H1 (cell line): ENCODE results near the gene IKZF2. TPM values are rescaled to one million over a fixed set of nuclear protein-coding genes. Genes with fewer than 3 reads are reported as not detected.

ENCODE experiments used
- CTCF ChIA-PET: fragments of 300-600 bp; sonication (Branson Sonifier 250); formaldehyde crosslinking; loops from one replicate; lab custom pipeline; 2021; ENCODE audit not compliant: partially characterized antibody; lab: Charles Lee
- POLR2A ChIA-PET: fragments of 300-600 bp; sonication (Branson Sonifier 250); formaldehyde crosslinking; loops from one replicate; lab custom pipeline; 2021; ENCODE audit warnings: inconsistent platforms; ENCODE audit not compliant: partially characterized antibody; lab: Charles Lee
- DNase-seq, 2 experiments: peaks; one replicate each; pipeline versions ENCODE4 v3.0.0 to v3.0.0-alpha.2; 2010 to 2022; ENCODE audit warnings: low spot score in 2 of 2, low read depth in 1 of 2, mixed read lengths in 1 of 2
- FAIRE-seq: peaks from 2 replicates; lab custom pipeline; 2011; peaks lifted over from hg19 to GRCh38; lab: Jason Lieb, UNC
- H2AFZ ChIP-seq: 2 replicates; pipeline ENCODE4 v1.8.1; 2012; ENCODE audit warnings: low read length, inconsistent platforms
- H2AK5ac ChIP-seq: 2 replicates; pipeline ENCODE4 v1.6.1; 2013; ENCODE audit warnings: low read depth, low read length
- H2BK120ac ChIP-seq: replicated peaks from 2 replicates; pipeline ENCODE3; 2013; ENCODE audit warnings: low read depth, low read length, inconsistent platforms
- H2BK12ac ChIP-seq: 2 replicates; pipeline ENCODE4 v1.6.1; 2013; ENCODE audit warnings: low read depth, low read length
- H2BK15ac ChIP-seq: 2 replicates; pipeline ENCODE4 v1.6.1; 2013; ENCODE audit warnings: low read length
- H2BK20ac ChIP-seq: 2 replicates; pipeline ENCODE4 v1.6.1; 2013; ENCODE audit warnings: low read length
- H2BK5ac ChIP-seq: 2 replicates; pipeline ENCODE4 v1.6.1; 2013; ENCODE audit warnings: low read depth, low read length
- H3K14ac ChIP-seq: 2 replicates; pipeline ENCODE4 v1.6.1; 2013; ENCODE audit warnings: inconsistent platforms; ENCODE audit not compliant: insufficient read length
- H3K18ac ChIP-seq: 2 replicates; pipeline ENCODE4 v1.6.1; 2013; ENCODE audit warnings: low read length; ENCODE audit errors: extremely low read depth
- H3K23ac ChIP-seq: 2 replicates; pipeline ENCODE4 v1.6.1; 2013; ENCODE audit warnings: inconsistent platforms; ENCODE audit not compliant: insufficient read length
- H3K23me2 ChIP-seq: 2 replicates; pipeline ENCODE4 v1.6.1; 2013; ENCODE audit warnings: low read depth, low read length
- H3K27ac ChIP-seq: 2 replicates; pipeline ENCODE4 v1.6.1; 2011; ENCODE audit warnings: low read depth, low read length, inconsistent platforms
- H3K27me3 ChIP-seq, 4 experiments: replicated peaks in 1 of 4; 1 replicate in 1 of 4; 2 replicates in 3 of 4; pipeline versions ENCODE4 v1.6.1 to v1.8.1; 2011 to 2013; ENCODE audit warnings: low read length in 3 of 4, mild to moderate bottlenecking in 3 of 4, inconsistent platforms in 2 of 4, mixed read lengths in 2 of 4, moderate library complexity in 1 of 4; ENCODE audit not compliant: control insufficient read depth in 3 of 4, insufficient read depth in 3 of 4; ENCODE audit errors: extremely low read depth in 1 of 4
- H3K36me3 ChIP-seq, 4 experiments: 2 replicates each; pipeline versions ENCODE4 v1.6.1 to v1.8.1; 2011 to 2013; ENCODE audit warnings: mild to moderate bottlenecking in 4 of 4, low read length in 3 of 4, moderate library complexity in 2 of 4, control low read depth in 1 of 4, inconsistent platforms in 1 of 4; ENCODE audit not compliant: insufficient read depth in 4 of 4, control insufficient read depth in 2 of 4
- H3K4ac ChIP-seq: replicated peaks from 2 replicates; pipeline ENCODE3; 2013; ENCODE audit warnings: low read length, low read depth, mixed read lengths, inconsistent platforms; ENCODE audit not compliant: insufficient read length
- H3K4me1 ChIP-seq, 4 experiments: replicated peaks in 1 of 4; 1 replicate in 1 of 4; 2 replicates in 3 of 4; pipeline versions ENCODE4 v1.6.1 to v1.8.1; 2011 to 2013; ENCODE audit warnings: low read length in 3 of 4, inconsistent platforms in 2 of 4, mixed read lengths in 1 of 4; ENCODE audit not compliant: insufficient read depth in 4 of 4, control insufficient read depth in 3 of 4
- H3K4me2 ChIP-seq, 2 experiments: 2 replicates each; pipeline versions ENCODE4 v1.6.1 to v1.8.1; 2011 to 2013; ENCODE audit warnings: low read depth in 2 of 2, low read length in 2 of 2, control low read depth in 1 of 2, inconsistent platforms in 1 of 2, mild to moderate bottlenecking in 1 of 2; ENCODE audit not compliant: insufficient read depth in 1 of 2
- H3K4me3 ChIP-seq, 4 experiments: fragments of 200-600, 300-600 bp in 1 of 4; sonication (generic), shearing (Covaris generic), sonication (Bioruptor Twin) in 1 of 4; 2 replicates each; pipeline versions ENCODE4 v1.5.1 to v1.8.1; 2011 to 2016; ENCODE audit warnings: low read length in 4 of 4, low read depth in 3 of 4, control low read depth in 2 of 4, inconsistent platforms in 2 of 4, mild to moderate bottlenecking in 2 of 4, mixed read lengths in 1 of 4, moderate library complexity in 1 of 4; ENCODE audit not compliant: insufficient read depth in 2 of 4; ENCODE audit errors: extremely low read depth in 1 of 4
- H3K56ac ChIP-seq: replicated peaks from 2 replicates; pipeline ENCODE3; 2013; ENCODE audit warnings: low read depth, mild to moderate bottlenecking, mixed read lengths, low read length, inconsistent platforms; ENCODE audit not compliant: insufficient read length
- H3K79me1 ChIP-seq: 2 replicates; pipeline ENCODE4 v1.6.1; 2013; ENCODE audit warnings: low read depth, low read length, control low read depth
- H3K79me2 ChIP-seq, 2 experiments: 2 replicates each; pipeline versions ENCODE4 v1.6.1 to v1.8.1; 2012 to 2013; ENCODE audit warnings: low read length in 2 of 2, mild to moderate bottlenecking in 2 of 2, inconsistent platforms in 1 of 2; ENCODE audit not compliant: insufficient read depth in 2 of 2, control insufficient read depth in 1 of 2
- H3K9ac ChIP-seq, 4 experiments: replicated peaks in 1 of 4; 1 replicate in 1 of 4; 2 replicates in 3 of 4; pipeline versions ENCODE4 v1.6.1 to v1.8.1; 2011 to 2013; ENCODE audit warnings: low read depth in 3 of 4, low read length in 3 of 4, control low read depth in 2 of 4, mild to moderate bottlenecking in 2 of 4, moderate library complexity in 2 of 4, inconsistent platforms in 1 of 4; ENCODE audit errors: extremely low read depth in 1 of 4
- H3K9me3 ChIP-seq, 2 experiments: 2 replicates each; pipeline versions ENCODE4 v1.6.1 to v1.8.1; 2012 to 2013; ENCODE audit warnings: mild to moderate bottlenecking in 2 of 2, moderate library complexity in 2 of 2, control low read depth in 1 of 2, inconsistent platforms in 1 of 2, low read depth in 1 of 2, low read length in 1 of 2, mixed read lengths in 1 of 2; ENCODE audit not compliant: insufficient read depth in 2 of 2
- H4K20me1 ChIP-seq, 2 experiments: replicated peaks in 1 of 2; 2 replicates each; pipeline versions ENCODE3 to v1.8.1; 2011 to 2013; ENCODE audit warnings: inconsistent platforms in 2 of 2, low read length in 2 of 2, mild to moderate bottlenecking in 1 of 2; ENCODE audit not compliant: insufficient read depth in 2 of 2, control insufficient read depth in 1 of 2
- H4K5ac ChIP-seq: 2 replicates; pipeline ENCODE4 v1.6.1; 2013; ENCODE audit warnings: low read length, low read depth, mixed read lengths, inconsistent platforms; ENCODE audit not compliant: insufficient read length
- H4K8ac ChIP-seq: 2 replicates; pipeline ENCODE4 v1.8.0; 2013; ENCODE audit warnings: mild to moderate bottlenecking, moderate library complexity, low read length, inconsistent platforms; ENCODE audit not compliant: insufficient read depth; ENCODE audit errors: extremely low read depth
- H4K91ac ChIP-seq: replicated peaks from 2 replicates; pipeline ENCODE3; 2013; ENCODE audit warnings: low read length, mixed read lengths, inconsistent platforms; ENCODE audit not compliant: insufficient read length
- CHD1 ChIP-seq: IDR thresholded peaks from 2 replicates; pipeline ENCODE4 v1.6.1; 2012; ENCODE audit warnings: low read depth, low read length, improper control_type of control experiment
- GTF2F1 ChIP-seq: IDR thresholded peaks from 2 replicates; pipeline ENCODE4 v1.6.1; 2012; ENCODE audit warnings: low read depth, low read length, improper control_type of control experiment, borderline replicate concordance
- KDM4A ChIP-seq: IDR thresholded peaks from one replicate; pipeline ENCODE4 v1.7.1; 2012; ENCODE audit warnings: low read depth, mild to moderate bottlenecking, moderate library complexity, low read length, inconsistent platforms; ENCODE audit not compliant: severe bottlenecking
- RFX5 ChIP-seq: IDR thresholded peaks from 2 replicates; pipeline ENCODE4 v1.6.1; 2011; ENCODE audit warnings: low read depth, low read length, improper control_type of control experiment, borderline replicate concordance
- SIN3A ChIP-seq, 2 experiments: IDR thresholded peaks in 1 of 2; conservative IDR thresholded peaks in 1 of 2; 2 replicates each; pipeline ENCODE4 v1.6.1; 2011 to 2012; ENCODE audit warnings: low read length in 2 of 2, improper control_type of control experiment in 1 of 2, low read depth in 1 of 2, mild to moderate bottlenecking in 1 of 2
- SRF ChIP-seq: IDR thresholded peaks from 2 replicates; pipeline ENCODE4 v1.6.1; 2011; ENCODE audit warnings: mild to moderate bottlenecking, low read depth, low read length, moderate library complexity
- TAF1 ChIP-seq: IDR thresholded peaks from 2 replicates; pipeline ENCODE4 v1.6.1; 2011; ENCODE audit warnings: mild to moderate bottlenecking, low read depth, low read length
- TCF12 ChIP-seq: IDR thresholded peaks from 2 replicates; pipeline ENCODE4 v1.6.1; 2011; ENCODE audit warnings: low read depth, mild to moderate bottlenecking, low read length
- TEAD4 ChIP-seq: IDR thresholded peaks from 2 replicates; pipeline ENCODE4 v1.6.1; 2012; ENCODE audit warnings: low read depth, low read length, inconsistent platforms, mixed read lengths
- polyA plus RNA-seq, 7 experiments: library from polyadenylated mRNA; depleted of rRNA in 3 of 7; stranded (reverse) in 5 of 7; unstranded in 2 of 7; fragments of >200 nt in 5 of 7; fragments of 200-250 nt in 2 of 7; gene quantifications; 1 replicate in 5 of 7; 2 replicates in 1 of 7; 4 replicates in 1 of 7; pipeline versions ENCODE4 v1.2.1 to v1.2.3, GENCODE V29; 2011 to 2013; ENCODE audit warnings: missing spikeins in 2 of 7, mixed read lengths in 2 of 7
- total RNA-seq: library from RNA; stranded (reverse); fragmentation: NEBNext Ultra II Directional; extraction: Animal tissue kit (Norgen Biotek cat#: 25700); gene quantifications from 2 replicates; pipeline ENCODE4 v1.2.1, GENCODE V29; 2021
- TF ChIP-seq, protein P1 (sequence below): IDR thresholded peaks from 2 replicates; pipeline ENCODE4 v1.6.1; 2012; ENCODE audit warnings: inconsistent platforms
- TF ChIP-seq, protein P2 (sequence below): IDR thresholded peaks from 2 replicates; pipeline ENCODE4 v1.6.1; 2012; ENCODE audit warnings: inconsistent platforms

Gene IKZF2
- total and polyA plus RNA-seq, 2 of the 8 experiments (the other 6 are each of a cell fraction or from before 2014, with no cell fraction given) = 1.7 to 4.4 TPM

DNA sequence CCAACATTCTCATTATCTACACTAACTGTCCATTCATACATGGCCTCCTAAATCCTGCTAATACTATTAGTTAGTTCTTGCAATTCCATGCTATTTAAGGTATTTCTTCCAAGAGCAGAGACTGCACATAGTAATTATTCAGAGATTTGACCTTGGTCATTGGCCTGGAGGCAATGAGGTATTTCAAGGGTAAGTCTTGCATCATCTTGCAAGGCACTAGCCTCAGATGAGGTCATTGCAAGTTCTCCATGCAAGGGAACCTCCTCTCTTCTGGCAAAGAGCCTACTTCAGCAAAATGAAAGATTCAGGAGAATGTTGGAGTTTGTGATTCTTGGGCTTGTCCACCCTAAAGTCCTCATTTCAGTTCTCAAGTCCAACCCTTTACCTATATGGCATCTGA is 48.5 kb upstream of the IKZF2 start:
- no peak overlapping the region for H2BK15ac ChIP-seq
- H2AFZ ChIP-seq = no peak overlapping the region
- no peak overlapping the region for H3K9ac ChIP-seq
- no peak overlapping the region for H2AK5ac ChIP-seq
- no peak overlapping the region for H2BK120ac ChIP-seq
- H3K56ac ChIP-seq = no peak overlapping the region
- H3K18ac ChIP-seq = no peak overlapping the region
- no peak overlapping the region for H3K23ac ChIP-seq
- H3K27ac ChIP-seq = no peak overlapping the region
- H2BK5ac ChIP-seq = no peak overlapping the region
- no peaks in the 10 kb centered on the region for H3K79me1 ChIP-seq
- H2BK20ac ChIP-seq = no peak overlapping the region
- H3K4me3 ChIP-seq = no peak overlapping the region
- no peak overlapping the region for H2BK12ac ChIP-seq
- H4K91ac ChIP-seq = no peak overlapping the region
- no peaks in the 10 kb centered on the region for H3K79me2 ChIP-seq
- no peak for FAIRE-seq
- H3K36me3 ChIP-seq = no peaks in the 10 kb centered on the region; a peak in 1 of 8 replicates
- CTCF ChIA-PET = no interaction called here
- H3K4me2 ChIP-seq = no peak overlapping the region
- POLR2A ChIA-PET = interaction anchor here (2.1 kb wide), 1 partner anchor 10 kb away, joined by 5 read pairs; no protein-coding TSS in a partner anchor
- H3K9me3 ChIP-seq = no peaks in the 10 kb centered on the region
- DNase-seq = no peak
- H3K27me3 ChIP-seq = peaks cover 0 to 1% (median 0%) of the 10 kb centered on the region in 4 experiments; a peak in 1 of 7 replicates
- no peak overlapping the region for H3K14ac ChIP-seq
- H4K8ac ChIP-seq = no peak overlapping the region
- H4K5ac ChIP-seq = no peak overlapping the region
- H3K4ac ChIP-seq = no peak overlapping the region
- no peaks in the 10 kb centered on the region for H3K23me2 ChIP-seq
- peaks cover 0 to 4% (median 0%) of the 10 kb centered on the region in 4 experiments; a peak in 1 of 7 replicates for H3K4me1 ChIP-seq
- no peaks in the 10 kb centered on the region for H4K20me1 ChIP-seq
- TF ChIP-seq, protein P1, sequence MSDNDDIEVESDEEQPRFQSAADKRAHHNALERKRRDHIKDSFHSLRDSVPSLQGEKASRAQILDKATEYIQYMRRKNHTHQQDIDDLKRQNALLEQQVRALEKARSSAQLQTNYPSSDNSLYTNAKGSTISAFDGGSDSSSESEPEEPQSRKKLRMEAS = no peak
- TF ChIP-seq, protein P2, sequence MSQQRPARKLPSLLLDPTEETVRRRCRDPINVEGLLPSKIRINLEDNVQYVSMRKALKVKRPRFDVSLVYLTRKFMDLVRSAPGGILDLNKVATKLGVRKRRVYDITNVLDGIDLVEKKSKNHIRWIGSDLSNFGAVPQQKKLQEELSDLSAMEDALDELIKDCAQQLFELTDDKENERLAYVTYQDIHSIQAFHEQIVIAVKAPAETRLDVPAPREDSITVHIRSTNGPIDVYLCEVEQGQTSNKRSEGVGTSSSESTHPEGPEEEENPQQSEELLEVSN = no peak
- TF ChIP-seq TAF1 = no peak
- TF ChIP-seq SIN3A (conservative IDR thresholded peaks at IDR 0.05 in 1 of 2, IDR thresholded peaks at IDR 0.05 in 1 of 2; ENCODE audit: low read depth in 1 of 2, low read length in 2 of 2) = no peak
- TF ChIP-seq CHD1 = no peak
- no peak for TF ChIP-seq GTF2F1
- TF ChIP-seq RFX5 = no peak
- TF ChIP-seq SRF = no peak
- TF ChIP-seq KDM4A = no peak
- TF ChIP-seq TEAD4 = no peak
- TF ChIP-seq TCF12 = no peak
